Measurements from ENCODE around the gene NFATC1.

DNA sequence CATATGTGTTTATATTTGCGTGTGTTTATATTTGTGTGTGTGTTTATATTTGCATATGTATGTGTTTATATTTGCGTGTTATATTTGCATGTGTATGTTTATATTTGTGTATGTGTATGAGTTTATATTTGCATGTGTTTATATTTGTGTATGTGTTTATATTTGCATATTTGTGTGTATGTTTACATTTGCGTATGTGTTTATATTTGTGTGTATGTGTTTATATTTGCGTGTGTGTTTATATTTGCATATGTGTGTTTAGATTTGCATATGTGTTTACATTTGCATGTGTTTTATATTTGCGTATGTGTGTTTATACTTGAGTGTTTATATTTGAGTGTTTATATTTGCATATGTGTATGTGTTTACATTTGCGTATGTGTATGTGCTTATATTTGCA, 168.2 kb downstream of the NFATC1 start:
- TF ChIP-seq EZH2 (IDR thresholded peaks at IDR 0.05; ENCODE audit: insufficient read depth, poor library complexity, severe bottlenecking) (no peak), EZH2phosphoT487 (IDR thresholded peaks at IDR 0.05; ENCODE audit: insufficient read depth, low read depth) (no peak)
